ENCODE data around the gene FGF22. TPM values are rescaled to one million over a fixed set of nuclear protein-coding genes. Genes with fewer than 3 reads are reported as not detected.

Gene FGF22
- total RNA-seq (2022; extraction: Qiagen RNA extraction) = 0.26 to 0.68 TPM (median 0.39 TPM) in 5 replicates

GRCh38 chr19:639253-640160 lies at the start of gene FGF22:
FGF22 (plus strand) TSS chr19:639879; CDS start chr19:639926, 47 bp downstream.

GRCh38 chr19:633068-633785 lies 6.5 kb upstream of the FGF22 start, which contains the start of gene POLRMT:
POLRMT (minus strand) TSS chr19:633537; CDS start chr19:633512, 25 bp downstream.

GRCh38 chr19:662962-663681 lies 23.4 kb downstream of the FGF22 start, which contains the start of gene RNF126:
RNF126 (minus strand) TSS chr19:663214; CDS start chr19:663121, 93 bp downstream.

GRCh38 chr19:676339-677105 lies 36.8 kb downstream of the FGF22 start, which contains the start of gene FSTL3:
FSTL3 (plus strand) TSS chr19:676392; CDS start chr19:676424, 32 bp downstream.

Other genes starting within 250 kb of the FGF22 start
- 0.39 to 0.53 TPM (median 0.45 TPM) in 5 replicates for gene C2CD4C, start 230.7 kb upstream of the FGF22 start, total RNA-seq (2022; extraction: Qiagen RNA extraction)
- gene SHC2, start 178.8 kb upstream of the FGF22 start, total RNA-seq (2022; extraction: Qiagen RNA extraction) = 0.62 to 1.6 TPM (median 1.1 TPM) in 5 replicates
- 0.19 to 0.41 TPM (median 0.29 TPM) in 4 of 5 replicates, not detected in the other for gene MADCAM1, start 143.4 kb upstream of the FGF22 start, total RNA-seq (2022; extraction: Qiagen RNA extraction)
- gene TPGS1, start 132.4 kb upstream of the FGF22 start, total RNA-seq (2022; extraction: Qiagen RNA extraction) = 9.8 to 14.9 TPM (median 12.2 TPM) in 5 replicates
- 58.4 to 88.6 TPM (median 84.7 TPM) in 5 replicates for gene CDC34, start 108.1 kb upstream of the FGF22 start, total RNA-seq (2022; extraction: Qiagen RNA extraction)
- gene GZMM, start 95.8 kb upstream of the FGF22 start, total RNA-seq (2022; extraction: Qiagen RNA extraction) = 0.19 to 0.32 TPM (median 0.23 TPM) in 4 of 5 replicates, not detected in the other
- 604 to 721 TPM (median 693 TPM) in 5 replicates for gene BSG, start 67.3 kb upstream of the FGF22 start, total RNA-seq (2022; extraction: Qiagen RNA extraction)
- 22.0 to 39.5 TPM (median 33.9 TPM) in 5 replicates for gene HCN2, start 50.0 kb upstream of the FGF22 start, total RNA-seq (2022; extraction: Qiagen RNA extraction)
- gene POLRMT, start 6.3 kb upstream of the FGF22 start, total RNA-seq (2022; extraction: Qiagen RNA extraction) = 68.6 to 97.5 TPM (median 89.4 TPM) in 5 replicates
- gene RNF126, start 23.3 kb downstream of the FGF22 start, total RNA-seq (2022; extraction: Qiagen RNA extraction) = 48.1 to 71.4 TPM (median 68.3 TPM) in 5 replicates
- gene FSTL3, start 36.5 kb downstream of the FGF22 start, total RNA-seq (2022; extraction: Qiagen RNA extraction) = 215 to 309 TPM (median 261 TPM) in 5 replicates
- 0.14 TPM in 1 of 5 replicates, not detected in the others for gene PRSS57, start 55.6 kb downstream of the FGF22 start, total RNA-seq (2022; extraction: Qiagen RNA extraction)
- 11.0 to 17.2 TPM (median 15.6 TPM) in 5 replicates for gene PALM, start 69.1 kb downstream of the FGF22 start, total RNA-seq (2022; extraction: Qiagen RNA extraction)
- 60.7 to 84.1 TPM (median 81.1 TPM) in 5 replicates for gene MISP, start 111.2 kb downstream of the FGF22 start, total RNA-seq (2022; extraction: Qiagen RNA extraction)
- gene PTBP1, start 157.6 kb downstream of the FGF22 start, total RNA-seq (2022; extraction: Qiagen RNA extraction) = 179 to 224 TPM (median 212 TPM) in 5 replicates
- 2.6 to 5.1 TPM (median 3.6 TPM) in 5 replicates for gene PLPPR3, start 182.1 kb downstream of the FGF22 start, total RNA-seq (2022; extraction: Qiagen RNA extraction)
- 0.20 to 0.28 TPM (median 0.24 TPM) in 4 of 5 replicates, not detected in the other for gene AZU1, start 188.0 kb downstream of the FGF22 start, total RNA-seq (2022; extraction: Qiagen RNA extraction)
- 0.17 to 0.66 TPM (median 0.42 TPM) in 5 replicates for gene PRTN3, start 201.1 kb downstream of the FGF22 start, total RNA-seq (2022; extraction: Qiagen RNA extraction)
- 0.09 to 0.23 TPM (median 0.17 TPM) in 4 of 5 replicates, not detected in the other for gene ELANE, start 212.4 kb downstream of the FGF22 start, total RNA-seq (2022; extraction: Qiagen RNA extraction)
- 10.1 to 20.7 TPM (median 16.8 TPM) in 5 replicates for gene CFD, start 219.8 kb downstream of the FGF22 start, total RNA-seq (2022; extraction: Qiagen RNA extraction)